Stimulated activated CD4-positive, alpha-beta T cell treated with anti-CD3 and anti-CD28 coated beads, Interleukin-4, amount 100 ng/mL, for 24 hours (primary cell): ENCODE results near the gene IDH3A.
A peak's percentile ranks its signal among the peaks of the same experiment; 100 is the strongest.

Experiments
- DNase-seq: peaks from one replicate; pipeline ENCODE4 v3.0.0-alpha.2; 2020

IDH3A gene

DNA sequence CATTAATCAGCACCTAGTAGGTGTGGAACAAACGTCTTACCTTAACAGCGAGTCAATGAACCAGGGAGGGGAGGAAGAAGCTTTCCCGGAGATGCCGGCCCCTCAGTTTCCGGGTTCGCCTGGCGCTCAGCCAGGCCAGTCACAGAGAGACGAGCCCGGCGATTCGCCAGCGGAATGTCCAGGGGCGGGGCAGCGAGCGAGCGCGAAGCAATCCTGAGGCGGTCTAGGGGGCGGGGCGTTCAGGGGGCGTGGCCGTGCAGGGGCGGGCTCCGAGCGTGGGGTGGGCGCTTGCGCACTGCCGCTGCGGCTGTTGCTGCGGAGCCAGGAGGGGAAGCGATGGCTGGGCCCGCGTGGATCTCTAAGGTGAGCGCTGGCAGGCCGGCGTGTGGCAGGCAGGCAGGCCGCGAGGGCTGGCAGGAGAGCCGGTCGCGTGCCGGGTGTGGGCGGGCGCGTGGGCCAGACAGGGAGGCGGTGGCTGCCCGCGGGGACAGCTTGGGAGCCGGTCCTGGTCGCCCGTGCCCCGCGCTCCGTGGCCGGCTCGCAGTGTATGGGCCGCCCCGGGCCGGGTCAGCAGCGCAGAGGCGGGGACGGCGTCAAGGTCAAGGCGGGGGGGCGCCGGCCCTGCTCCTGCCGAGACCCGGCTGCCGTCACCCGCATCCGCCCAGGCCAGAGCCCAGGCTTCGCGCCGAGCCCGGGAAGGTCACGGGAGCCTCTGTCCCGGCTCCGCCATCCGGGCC lies at the start of gene IDH3A:
IDH3A (plus strand) TSS at position 295 of the 737 bp plus-strand sequence; CDS start at position 337, 42 bp downstream.
- DNase-seq = peak; percentile 100

DNA sequence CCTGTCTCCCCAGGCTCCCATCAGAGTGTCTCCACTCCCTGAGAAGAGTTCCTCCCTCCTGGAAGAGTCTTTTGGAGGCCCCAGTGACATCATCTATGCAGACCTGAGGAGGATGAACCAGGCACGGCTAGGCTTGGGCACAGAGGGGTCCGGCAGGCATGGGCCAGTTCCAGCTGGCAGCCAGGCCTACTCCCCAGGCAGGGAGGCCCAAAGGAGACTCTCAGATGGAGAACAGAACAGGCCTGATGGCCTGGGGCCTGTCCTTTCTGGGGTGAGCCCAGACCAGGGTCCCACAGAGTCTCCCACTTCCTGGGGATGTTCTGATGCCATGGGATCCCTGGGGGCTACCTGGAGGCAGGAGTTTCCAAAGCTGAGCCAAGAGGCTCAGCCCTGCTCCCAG lies 48.3 kb upstream of the IDH3A start:
- DNase-seq = no peak

DNA sequence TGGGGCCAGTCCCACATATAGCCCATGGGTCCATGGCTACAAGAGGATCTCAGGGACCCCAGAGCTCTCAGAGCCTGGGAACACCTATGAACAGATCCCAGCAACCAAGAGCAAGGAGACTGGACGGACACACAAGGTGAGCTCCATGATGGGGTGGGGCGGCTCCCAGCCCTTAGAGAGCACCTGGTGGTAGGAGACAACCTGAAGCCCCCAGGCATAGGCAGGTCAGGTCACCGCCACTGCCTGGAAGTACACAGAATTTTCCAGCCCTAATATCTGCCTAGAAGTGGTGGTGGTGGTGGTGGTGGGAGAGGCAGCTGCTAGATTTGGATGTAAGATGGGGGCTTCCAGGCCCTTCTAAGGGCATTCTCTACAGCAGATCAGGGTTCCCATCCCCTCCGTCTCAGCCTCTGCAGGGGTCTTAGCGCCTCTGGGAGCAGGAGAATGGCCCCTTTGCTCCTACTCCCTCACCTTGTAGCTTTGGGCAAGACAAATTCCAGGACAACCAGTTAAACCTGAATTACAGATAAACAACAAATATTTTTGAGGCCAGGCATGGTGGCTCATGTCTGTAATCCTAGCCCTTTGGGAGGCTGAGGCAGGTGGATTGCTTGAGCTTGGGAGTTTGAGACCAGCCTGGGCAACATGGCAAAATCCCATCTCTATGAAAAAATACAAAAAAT lies 47.6 kb upstream of the IDH3A start:
- no peak for DNase-seq

DNA sequence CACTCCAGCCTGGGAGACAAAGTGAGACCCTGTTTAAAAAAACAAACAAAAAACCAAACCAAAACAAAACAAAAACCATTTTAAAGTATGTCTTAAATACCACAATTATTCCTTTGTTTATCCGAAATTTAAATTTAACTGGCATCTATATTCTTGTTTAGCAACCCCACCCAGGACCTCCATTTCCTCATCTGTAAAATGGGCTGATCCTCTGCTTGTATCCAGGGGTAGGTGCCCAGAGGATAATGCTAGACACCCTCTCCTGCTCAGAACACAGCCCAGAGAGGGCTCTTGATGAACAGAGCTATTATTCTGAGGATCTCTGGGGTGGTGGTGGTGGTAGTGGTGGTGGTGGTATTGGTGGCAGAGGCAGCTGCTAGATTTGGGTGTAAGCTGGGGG lies 47.0 kb upstream of the IDH3A start:
- no peak for DNase-seq

DNA sequence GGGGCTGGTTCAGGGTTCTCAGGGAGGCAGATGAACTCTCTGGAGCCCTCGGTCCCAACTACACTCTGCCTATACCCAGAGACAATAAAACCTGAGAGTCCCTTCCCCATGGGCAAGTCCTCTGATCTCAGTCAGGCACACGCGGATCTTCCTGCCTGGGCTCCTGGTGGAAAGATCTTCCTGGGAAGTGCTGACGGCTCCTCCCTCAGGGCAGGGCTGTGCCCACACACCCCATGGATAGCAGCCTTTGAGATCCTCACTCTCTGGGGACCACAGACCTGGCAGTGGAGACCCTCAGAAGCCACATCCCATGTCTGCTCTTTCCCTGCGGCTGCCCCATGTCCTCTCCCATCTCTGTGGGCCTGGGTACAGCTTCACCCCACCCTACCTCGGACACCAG lies 46.4 kb upstream of the IDH3A start:
- DNase-seq = no peak

DNA sequence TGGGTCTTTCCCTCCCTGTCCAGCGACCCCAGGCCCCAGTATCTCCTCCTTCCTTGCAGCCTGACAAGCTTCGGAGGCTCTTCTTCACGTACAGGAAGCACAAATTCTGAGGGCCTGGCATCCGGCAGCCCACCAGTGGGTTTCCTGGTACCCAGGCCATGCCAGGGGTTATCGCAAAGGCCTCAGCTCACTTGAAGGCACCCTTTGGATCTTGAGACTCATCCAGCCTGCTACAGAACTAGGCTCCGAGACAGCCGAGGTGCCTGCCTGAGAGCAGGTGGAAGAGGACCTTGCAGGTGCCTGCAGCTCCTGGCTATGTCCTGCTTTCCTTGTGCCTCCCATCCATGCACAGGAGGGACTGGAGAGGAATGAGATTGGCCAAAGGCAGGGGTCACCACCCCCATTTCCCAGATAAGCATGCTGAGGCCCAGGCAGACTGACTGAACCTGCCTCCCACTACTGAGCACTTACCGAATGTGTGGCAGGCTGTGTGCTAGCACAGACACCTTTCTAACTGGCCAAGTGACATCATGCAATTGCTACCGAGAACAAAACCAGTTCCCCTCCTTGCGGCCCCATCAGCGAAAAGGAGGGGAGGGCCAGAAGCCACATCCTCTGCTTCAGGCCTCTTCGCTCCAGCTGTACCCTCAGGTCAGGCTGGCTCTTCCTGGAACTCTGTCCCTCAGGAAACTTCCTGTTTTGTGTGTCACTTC lies 45.6 kb upstream of the IDH3A start:
- peak; percentile 61 for DNase-seq

DNA sequence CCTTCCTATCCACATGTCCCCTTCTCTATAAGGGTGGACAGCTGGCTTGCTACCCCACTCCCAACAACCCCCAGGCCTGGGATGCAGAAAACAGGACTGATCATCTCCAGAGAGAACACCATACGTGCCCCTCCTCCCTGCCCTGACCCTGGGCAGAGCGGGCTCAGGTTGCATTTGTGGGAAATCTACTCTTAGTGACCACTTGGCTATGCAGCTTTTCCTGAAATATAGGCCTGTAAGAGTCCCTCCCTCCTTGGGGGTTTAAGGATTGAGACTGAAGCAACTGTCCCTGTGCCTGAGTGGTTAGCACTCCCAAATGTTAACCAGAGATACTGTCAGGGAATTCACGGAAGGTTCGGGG lies 45.1 kb upstream of the IDH3A start:
- DNase-seq = no peak

DNA sequence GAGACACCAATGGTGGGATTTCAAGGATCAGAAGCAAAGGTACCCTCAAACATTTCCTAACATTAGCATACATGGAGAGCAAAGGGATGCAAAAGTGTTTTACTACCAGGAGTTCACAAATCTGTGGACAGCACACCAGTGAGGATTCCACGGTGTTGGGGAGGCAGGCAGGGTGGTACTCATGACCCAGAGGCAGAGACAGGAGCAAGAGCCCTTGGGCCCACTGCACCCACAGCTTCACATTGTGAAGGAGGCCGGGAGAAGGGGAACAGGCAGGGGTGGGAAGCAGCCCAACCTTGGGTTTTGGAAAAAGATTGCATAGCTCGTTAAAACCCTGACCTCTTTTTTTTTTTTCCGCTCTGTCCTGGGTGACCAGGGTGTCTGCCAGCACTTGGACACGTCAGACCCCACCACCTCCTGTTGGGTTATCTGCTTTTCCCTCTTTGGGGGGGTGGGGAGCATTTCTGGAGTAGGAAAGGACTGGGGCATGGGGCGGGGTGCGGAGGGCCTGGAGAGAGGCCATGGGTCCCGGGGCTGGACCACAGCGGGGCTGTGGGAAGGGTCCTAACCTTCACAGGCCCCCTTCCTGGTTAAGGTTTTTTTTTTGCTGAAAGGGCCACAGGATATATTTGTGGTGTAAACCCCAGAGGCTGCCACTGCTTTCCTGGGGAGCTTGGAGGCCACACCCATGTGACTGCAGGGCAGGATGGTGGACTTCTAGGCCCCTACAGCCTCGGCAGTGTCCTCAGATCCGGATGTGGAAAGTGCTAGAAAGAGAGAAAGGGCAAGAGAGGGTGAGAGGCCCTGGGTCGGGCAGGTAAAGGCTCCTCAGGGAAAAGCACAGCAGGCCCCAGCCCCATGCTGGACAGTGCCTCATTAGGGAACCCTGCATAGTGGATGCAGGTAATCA lies 44.3 kb upstream of the IDH3A start:
- DNase-seq = no peak

DNA sequence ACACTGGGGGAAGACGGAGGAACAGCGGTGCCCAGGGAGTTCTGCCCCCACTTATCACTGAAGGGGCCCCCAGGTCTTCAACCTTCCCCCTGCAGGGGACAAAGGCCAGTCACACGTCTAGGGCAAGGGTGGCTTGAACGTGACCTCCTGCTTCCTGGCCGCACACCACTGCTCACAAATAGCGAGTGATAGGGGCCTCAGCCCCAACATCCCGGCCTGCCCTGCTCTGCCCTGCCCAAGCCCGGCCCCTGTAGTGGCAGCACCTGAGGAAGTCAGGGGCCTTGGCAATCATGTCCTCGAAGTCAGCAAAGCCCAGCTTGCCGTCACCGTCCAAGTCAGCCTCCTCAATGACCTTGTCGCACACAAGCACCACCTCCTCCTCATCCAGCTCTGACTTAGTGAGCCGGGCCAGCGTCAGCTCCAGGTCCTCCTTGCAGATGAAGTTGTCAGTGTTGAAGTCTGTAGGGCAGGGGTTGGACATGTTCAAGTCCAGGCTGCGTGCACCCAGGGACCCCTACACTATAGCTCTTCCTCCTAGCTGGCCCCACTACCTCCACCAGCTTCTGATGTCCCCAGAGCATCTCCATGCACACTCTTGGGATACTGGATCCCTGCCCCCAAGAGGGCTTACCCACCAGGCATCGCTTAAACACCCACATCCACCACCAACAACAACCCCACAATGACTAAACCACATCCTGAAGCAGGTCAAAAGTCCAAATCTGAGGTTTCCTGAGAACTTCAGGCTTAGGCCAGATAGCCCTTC lies 43.5 kb upstream of the IDH3A start:
- no peak for DNase-seq

DNA sequence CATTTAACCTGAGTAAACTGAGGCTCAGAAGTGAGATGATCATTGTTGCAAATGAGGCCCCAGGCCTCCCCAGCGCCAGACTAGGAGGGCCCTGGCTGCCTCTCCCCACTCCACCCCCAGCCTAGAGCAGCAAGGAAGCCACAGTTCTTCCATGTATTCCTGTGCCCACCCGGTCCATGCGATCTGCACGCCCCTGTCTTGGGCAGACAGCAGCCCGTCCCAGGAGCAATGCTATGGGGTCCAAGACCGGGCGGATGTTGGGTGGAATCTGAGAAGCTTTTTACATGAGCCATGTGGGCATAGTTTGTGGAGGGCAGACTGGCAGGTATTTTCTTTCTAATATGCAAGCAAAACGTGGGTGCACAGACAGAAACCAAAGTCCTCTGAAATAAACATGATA lies 41.7 kb upstream of the IDH3A start:
- no peak for DNase-seq

DNA sequence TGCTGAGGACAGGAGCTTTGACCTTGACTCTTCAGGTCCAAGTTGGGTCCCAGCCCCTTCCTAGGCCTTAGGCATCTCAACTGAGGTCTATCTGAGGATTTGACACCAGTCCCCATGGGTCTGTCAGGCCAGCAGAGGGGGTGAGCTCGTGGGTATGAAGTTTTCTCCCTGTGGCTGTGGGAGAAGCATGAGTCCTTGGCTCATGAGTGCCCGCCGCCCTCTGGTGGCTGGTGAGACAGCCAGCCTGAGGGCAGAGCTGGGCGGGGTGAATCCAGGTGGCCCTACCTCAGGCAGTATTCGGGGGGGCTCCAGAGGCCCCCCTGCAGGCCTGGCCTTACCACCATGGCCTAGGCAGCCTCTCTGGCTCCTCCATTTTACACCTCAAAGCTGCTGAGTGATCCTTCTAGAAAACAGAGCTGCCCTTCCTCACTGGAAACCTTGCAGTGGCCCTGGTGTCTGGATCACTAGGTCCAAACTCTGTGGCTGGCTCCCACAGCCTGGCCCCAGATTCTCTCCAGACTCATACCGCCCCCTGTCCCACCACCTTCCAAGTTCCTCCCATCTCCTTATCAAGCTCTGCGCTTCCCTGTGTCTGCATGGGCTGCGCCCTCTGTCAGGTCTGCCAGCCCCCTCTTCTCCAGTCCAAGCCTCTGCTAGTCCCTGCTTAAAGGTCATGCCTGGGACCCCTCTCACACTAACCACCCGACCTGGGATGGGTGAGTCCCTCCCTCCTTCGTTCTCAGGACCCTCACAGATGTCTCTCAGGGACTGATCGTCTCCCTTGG lies 40.7 kb upstream of the IDH3A start:
- DNase-seq = peak; percentile 86

DNA sequence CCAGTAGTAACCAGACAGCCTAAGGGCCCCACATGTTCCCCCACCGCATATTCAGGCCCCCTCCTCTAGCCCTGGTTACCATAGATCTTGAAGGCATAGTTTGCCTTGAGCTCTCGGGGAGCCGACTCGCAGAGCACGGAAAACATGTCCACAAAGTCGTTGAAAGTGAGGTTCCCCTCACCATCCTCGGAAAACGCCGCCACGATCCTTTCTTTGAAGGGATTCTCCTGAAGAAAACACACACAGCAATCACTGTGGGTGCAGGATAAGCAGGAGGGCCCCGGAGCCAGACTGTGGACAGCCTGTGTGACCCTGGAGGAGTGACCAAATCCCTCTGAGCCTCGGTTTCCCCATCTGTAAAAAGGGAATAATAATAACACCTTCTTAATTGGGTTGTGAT lies 40.0 kb upstream of the IDH3A start:
- no peak for DNase-seq

DNA sequence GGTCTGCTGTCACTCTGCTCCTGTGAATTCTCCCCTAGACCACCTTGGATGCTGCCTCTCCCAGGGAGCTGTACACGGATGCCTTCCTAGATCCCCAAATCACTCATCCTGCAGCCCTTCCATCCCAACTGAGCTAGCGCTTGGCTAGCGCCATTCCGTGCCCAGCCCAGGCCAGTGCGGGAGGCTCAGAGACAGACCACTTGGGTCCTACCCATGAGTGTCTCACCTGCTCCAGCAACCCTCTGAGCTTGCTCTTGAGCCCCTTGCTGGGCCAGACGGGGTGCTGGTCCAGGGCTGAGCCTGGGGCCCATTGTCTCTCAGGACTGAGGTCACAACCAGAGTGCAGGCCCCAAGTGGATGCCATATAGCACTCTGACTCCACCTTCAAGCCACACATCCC lies 39.1 kb upstream of the IDH3A start:
- no peak for DNase-seq

DNA sequence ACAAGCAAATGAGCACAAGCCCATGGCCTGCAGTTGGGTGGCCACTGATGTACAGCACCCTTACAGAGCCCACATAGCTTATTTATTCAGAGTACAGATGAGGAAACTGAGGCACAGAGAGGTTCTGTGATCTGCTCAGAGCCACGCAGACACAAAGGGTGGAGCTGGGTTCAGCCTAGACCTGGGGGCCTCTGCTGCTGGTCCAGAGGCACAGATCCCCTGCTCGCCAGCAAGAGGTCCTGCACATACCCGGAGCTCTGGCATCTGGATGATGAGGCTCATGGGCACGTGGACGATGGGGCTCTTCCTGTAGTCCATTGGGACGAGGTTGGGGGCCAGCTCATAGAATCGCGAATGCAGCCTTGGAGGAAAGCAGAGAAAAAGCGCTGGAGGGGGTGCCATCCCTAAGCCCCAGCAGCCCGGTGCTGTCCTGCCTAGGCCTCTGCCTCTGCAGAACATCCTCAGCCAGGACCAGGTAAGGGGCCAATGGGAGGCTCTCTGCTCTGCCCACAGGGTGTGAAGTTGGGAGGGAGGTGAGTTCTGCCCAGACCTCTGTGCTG lies 38.2 kb upstream of the IDH3A start:
- no peak for DNase-seq

DNA sequence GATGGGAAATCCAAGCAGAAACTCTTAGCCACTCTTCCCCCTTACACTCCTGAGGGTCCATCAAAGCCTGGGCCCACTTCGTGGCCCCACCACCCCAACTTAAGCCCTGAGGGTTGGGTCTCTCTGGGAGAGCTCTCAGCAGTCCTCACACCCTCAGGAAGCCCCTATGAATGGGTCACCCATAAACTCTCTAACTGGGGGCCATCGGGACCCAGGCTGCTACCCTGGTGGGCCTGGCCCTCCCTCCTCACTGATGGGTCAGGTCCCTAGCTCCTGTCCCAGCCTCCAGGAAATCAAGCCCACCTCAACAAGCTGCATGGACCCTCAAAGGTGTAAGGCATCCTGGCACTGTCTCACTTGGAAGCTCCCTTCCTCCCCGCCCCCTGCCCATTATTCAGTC lies 37.4 kb upstream of the IDH3A start:
- DNase-seq = no peak

DNA sequence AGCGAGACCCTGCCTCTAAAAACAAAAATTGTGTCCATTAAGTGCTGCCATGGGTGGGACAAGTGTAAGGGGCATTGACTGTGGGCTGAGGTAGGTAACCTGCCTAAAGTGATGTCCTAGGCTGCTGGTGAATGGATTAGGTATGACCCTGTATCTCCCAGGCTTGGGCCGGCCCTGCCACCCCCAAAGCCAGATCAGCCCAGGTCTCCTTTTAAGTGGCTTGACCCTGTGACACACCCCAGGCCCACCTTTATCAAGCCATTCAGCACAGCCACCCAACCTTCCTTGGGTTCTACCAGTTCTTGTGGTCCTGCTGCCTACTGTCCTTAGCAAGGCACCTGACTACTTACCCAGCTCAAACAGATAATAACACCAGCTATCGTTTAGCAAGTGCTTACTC lies 36.6 kb upstream of the IDH3A start:
- DNase-seq = no peak

DNA sequence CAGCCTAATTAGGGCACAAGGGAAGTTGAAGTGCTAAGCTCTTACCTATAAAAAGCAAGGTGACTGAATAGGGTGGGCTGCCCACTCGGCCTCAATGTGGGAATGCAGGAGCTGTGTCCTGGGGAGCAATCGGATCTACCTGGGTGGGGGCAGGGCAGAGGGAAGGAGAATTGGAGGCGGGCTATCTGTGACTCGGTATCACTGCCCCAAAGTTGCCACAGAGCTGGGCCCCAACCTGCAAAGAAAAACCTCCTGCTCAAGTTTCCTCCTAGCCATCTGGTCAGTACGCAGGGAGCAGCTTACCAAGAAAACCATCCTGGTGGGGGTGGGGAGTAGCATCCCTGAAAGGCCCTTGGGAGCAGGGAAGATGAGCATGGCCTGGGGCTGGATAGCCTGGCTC lies 28.6 kb upstream of the IDH3A start:
- no peak for DNase-seq

DNA sequence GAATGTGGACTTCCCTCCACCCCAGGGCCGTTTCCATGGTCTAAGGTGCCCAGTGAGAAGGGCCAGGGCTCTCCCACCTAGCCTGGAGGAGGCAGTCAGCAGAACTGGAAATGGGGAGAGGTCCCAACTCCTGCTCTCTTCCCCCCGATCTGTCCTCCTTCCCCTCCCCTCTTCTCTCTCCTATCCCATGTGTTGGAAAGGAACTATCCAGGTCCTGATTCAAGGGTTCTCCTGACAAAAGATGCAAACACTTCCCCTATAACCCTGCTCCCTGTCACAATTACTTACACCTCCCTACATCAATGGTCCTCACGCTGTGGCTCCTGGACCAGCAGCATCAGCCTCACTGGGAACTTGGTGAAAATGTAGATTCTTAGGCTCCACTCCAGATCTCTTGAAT lies 23.9 kb upstream of the IDH3A start:
- DNase-seq = no peak

DNA sequence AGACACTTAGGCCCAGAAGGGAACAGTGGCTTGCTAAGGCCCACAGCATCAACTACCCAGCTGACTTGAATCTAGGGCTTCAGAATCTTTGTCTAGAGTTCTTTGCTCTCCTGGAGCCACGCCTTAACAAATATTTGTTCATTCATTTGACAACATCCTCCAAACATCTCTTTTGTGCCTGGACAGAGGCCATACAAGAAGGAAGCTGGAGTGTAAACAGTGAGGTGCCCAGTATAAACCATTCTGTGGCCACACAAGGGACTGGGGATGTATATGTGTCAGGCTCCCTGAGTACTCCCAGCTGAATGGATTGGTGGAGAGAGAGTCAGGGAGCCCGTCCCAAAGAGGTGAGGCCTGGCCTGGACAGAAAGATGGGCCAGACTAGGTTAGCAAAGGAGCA lies 21.3 kb upstream of the IDH3A start:
- no peak for DNase-seq

DNA sequence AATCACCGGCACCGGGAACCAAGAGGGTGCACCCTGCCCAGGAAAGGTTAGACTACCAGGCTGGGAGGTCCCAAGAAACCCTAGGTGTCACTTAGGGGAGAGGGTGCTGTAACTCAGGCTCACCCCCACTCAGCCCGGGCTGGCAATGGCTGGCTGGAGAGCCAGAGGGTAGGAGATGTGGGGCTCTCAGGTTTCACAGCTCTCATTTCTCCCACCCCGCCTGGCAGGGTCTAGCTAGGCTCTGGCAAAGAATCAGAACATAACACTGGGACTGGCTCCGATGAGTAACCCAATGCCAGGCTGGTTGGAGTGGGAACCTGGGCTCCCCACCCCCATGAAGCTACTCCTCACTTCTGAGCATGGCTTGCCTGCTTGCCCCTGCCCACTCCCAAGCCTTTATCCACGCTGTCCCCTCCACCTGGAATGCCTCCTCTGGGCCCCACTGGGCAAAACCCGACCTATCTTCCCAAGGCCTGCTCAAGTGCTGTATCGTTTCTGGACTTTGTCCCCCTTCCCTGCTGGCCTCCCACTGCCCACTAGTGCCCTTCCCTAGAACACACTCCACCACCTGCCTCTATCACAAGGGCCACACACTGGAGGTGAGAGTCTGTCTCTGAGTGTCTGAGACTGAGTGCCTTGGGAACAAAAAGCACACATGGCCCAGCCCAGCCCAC lies 19.9 kb upstream of the IDH3A start:
- no peak for DNase-seq
